Endothelial cell of umbilical vein (primary cell): ENCODE measurements around the gene COX10.

ENCODE experiments used
- CTCF ChIP-seq, 2 donors: IDR thresholded peaks; 1 replicate in 1 of 2; 2 replicates in 1 of 2; pipeline ENCODE4 v1.5.1; 2011; ENCODE audit warnings: low read length in 2 of 2, mild to moderate bottlenecking in 2 of 2, moderate library complexity in 2 of 2, control low read depth in 1 of 2, inconsistent platforms in 1 of 2, low read depth in 1 of 2; ENCODE audit not compliant: insufficient read depth in 1 of 2; ENCODE audit errors: extremely low read depth in 1 of 2
- POLR2A ChIP-seq: IDR thresholded peaks from 2 replicates; pipeline ENCODE4 v1.6.1; 2012; ENCODE audit warnings: low read depth, mild to moderate bottlenecking, control low read depth, low read length

GRCh38 chr17:14205380-14205779, 136.1 kb downstream of the COX10 start:
- TF ChIP-seq POLR2A (no peak), CTCF (IDR thresholded peaks at IDR 0.05; ENCODE audit: extremely low read depth in 1 of 2, insufficient read depth in 1 of 2, low read depth in 1 of 2, low read length in 2 of 2) (no peak)
